ENCODE results near the gene KLK4.

Gene KLK4

GRCh38 chr19:50880241-50880640 lies 31.0 kb downstream of the KLK4 start:
- no peak for DNase-seq (ENCODE audit: low read depth in 1 of 2, low spot score in 1 of 2)

DNA sequence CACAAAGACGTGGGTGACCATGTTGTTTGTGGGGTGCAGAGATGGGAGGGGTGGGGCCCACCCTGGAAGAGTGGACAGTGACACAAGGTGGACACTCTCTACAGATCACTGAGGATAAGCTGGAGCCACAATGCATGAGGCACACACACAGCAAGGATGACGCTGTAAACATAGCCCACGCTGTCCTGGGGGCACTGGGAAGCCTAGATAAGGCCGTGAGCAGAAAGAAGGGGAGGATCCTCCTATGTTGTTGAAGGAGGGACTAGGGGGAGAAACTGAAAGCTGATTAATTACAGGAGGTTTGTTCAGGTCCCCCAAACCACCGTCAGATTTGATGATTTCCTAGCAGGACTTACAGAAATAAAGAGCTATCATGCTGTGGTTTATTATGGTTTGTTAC lies 32.3 kb downstream of the KLK4 start:
- DNase-seq (ENCODE audit: low read depth in 1 of 2, low spot score in 1 of 2): no peak

DNA sequence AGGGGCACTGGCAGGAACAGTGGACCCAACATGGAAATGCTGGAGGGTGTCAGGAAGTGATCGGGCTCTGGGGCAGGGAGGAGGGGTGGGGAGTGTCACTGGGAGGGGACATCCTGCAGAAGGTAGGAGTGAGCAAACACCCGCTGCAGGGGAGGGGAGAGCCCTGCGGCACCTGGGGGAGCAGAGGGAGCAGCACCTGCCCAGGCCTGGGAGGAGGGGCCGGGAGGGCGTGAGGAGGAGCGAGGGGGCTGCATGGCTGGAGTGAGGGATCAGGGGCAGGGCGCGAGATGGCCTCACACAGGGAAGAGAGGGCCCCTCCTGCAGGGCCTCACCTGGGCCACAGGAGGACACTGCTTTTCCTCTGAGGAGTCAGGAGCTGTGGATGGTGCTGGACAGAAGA lies 33.9 kb downstream of the KLK4 start:
- DNase-seq (ENCODE audit: low read depth in 1 of 2, low spot score in 1 of 2): no peak

GRCh38 chr19:50876456-50876855 lies 34.7 kb downstream of the KLK4 start:
- DNase-seq (ENCODE audit: low read depth in 1 of 2, low spot score in 1 of 2): no peak

GRCh38 chr19:50875795-50876422 lies 35.3 kb downstream of the KLK4 start:
- no peak for DNase-seq (ENCODE audit: low read depth in 1 of 2, low spot score in 1 of 2)

- no peak for DNase-seq (ENCODE audit: low read depth in 1 of 2, low spot score in 1 of 2)
Measured at GRCh38 chr19:50874211-50874610, 37.0 kb downstream of the KLK4 start.

- DNase-seq (ENCODE audit: low read depth in 1 of 2, low spot score in 1 of 2): no peak
Measured at GRCh38 chr19:50873056-50873455, 38.1 kb downstream of the KLK4 start, which contains the start of gene KLK2. KLK2 (plus strand) TSS chr19:50873439; CDS start chr19:50873474, 35 bp downstream.

DNA sequence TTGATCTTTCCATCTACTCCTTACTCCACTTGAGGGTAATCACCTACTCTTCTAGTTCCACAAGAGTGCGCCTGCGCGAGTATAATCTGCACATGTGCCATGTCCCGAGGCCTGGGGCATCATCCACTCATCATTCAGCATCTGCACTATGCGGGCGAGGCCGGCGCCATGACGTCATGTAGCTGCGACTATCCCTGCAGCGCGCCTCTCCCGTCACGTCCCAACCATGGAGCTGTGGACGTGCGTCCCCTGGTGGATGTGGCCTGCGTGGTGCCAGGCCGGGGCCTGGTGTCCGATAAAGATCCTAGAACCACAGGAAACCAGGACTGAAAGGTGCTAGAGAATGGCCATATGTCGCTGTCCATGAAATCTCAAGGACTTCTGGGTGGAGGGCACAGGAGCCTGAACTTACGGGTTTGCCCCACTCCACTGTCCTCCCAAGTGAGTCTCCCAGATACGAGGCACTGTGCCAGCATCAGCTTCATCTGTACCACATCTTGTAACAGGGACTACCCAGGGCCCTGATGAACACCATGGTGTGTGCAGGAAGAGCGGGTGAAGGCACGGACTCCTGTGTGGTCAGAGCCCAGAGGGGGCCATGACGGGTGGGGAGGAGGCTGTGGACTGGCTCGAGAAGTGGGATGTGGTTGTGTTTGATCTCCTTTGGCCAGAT lies 40.6 kb downstream of the KLK4 start:
- no peak for DNase-seq (ENCODE audit: low read depth in 1 of 2, low spot score in 1 of 2)

GRCh38 chr19:50869479-50869878 lies 41.7 kb downstream of the KLK4 start:
- DNase-seq (ENCODE audit: low read depth in 1 of 2, low spot score in 1 of 2): no peak

DNA sequence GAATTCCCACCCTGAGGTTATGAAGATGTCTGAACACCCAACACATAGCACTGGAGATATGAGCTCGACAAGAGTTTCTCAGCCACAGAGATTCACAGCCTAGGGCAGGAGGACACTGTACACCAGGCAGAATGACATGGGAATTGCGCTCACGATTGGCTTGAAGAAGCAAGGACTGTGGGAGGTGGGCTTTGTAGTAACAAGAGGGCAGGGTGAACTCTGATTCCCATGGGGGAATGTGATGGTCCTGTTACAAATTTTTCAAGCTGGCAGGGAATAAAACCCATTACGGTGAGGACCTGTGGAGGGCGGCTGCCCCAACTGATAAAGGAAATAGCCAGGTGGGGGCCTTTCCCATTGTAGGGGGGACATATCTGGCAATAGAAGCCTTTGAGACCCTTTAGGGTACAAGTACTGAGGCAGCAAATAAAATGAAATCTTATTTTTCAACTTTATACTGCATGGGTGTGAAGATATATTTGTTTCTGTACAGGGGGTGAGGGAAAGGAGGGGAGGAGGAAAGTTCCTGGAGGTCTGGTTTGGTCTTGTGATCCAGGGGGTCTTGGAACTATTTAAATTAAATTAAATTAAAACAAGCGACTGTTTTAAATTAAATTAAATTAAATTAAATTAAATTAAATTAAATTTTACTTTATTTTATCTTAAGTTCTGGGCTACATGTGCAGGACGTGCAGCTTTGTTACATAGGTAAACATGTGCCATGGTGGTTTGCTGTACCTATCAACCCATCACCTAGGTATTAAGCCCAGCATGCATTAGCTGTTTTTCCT lies 49.5 kb downstream of the KLK4 start:
- DNase-seq (ENCODE audit: low read depth in 1 of 2, low spot score in 1 of 2): no peak

- DNase-seq (ENCODE audit: low read depth in 1 of 2, low spot score in 1 of 2): no peak
Measured at GRCh38 chr19:50861010-50861409, 50.2 kb downstream of the KLK4 start.

GRCh38 chr19:50859849-50860248 lies 51.3 kb downstream of the KLK4 start:
- DNase-seq (ENCODE audit: low read depth in 1 of 2, low spot score in 1 of 2): no peak

DNA sequence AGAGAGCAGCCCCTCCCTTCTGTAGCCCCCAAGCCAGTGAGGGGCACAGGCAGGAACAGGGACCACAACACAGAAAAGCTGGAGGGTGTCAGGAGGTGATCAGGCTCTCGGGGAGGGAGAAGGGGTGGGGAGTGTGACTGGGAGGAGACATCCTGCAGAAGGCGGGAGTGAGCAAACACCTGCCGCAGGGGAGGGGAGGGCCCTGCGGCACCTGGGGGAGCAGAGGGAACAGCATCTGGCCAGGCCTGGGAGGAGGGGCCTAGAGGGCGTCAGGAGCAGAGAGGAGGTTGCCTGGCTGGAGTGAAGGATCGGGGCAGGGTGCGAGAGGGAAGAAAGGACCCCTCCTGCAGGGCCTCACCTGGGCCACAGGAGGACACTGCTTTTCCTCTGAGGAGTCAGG lies 52.3 kb downstream of the KLK4 start:
- no peak for DNase-seq (ENCODE audit: low read depth in 1 of 2, low spot score in 1 of 2)

DNA sequence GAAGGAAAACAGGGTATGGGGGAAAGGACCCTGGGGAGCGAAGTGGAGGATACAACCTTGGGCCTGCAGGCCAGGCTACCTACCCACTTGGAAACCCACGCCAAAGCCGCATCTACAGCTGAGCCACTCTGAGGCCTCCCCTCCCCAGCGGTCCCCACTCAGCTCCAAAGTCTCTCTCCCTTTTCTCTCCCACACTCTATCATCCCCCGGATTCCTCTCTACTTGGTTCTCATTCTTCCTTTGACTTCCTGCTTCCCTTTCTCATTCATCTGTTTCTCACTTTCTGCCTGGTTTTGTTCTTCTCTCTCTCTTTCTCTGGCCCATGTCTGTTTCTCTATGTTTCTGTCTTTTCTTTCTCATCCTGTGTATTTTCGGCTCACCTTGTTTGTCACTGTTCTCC lies 53.8 kb downstream of the KLK4 start:
- DNase-seq (ENCODE audit: low read depth in 1 of 2, low spot score in 1 of 2): no peak

All from stimulated activated CD4-positive, alpha-beta T cell treated with anti-CD3 and anti-CD28 coated beads, Interleukin-15, amount 100 ng/mL, for 1 hour (primary cell).